ENCODE measurements around the gene RABGGTB.
"Not testable (repeated sequence)": the region's sequence is repeated elsewhere in the genome, so short reads cannot be mapped to it uniquely, and the experiment has no call there.

The RABGGTB gene

DNA sequence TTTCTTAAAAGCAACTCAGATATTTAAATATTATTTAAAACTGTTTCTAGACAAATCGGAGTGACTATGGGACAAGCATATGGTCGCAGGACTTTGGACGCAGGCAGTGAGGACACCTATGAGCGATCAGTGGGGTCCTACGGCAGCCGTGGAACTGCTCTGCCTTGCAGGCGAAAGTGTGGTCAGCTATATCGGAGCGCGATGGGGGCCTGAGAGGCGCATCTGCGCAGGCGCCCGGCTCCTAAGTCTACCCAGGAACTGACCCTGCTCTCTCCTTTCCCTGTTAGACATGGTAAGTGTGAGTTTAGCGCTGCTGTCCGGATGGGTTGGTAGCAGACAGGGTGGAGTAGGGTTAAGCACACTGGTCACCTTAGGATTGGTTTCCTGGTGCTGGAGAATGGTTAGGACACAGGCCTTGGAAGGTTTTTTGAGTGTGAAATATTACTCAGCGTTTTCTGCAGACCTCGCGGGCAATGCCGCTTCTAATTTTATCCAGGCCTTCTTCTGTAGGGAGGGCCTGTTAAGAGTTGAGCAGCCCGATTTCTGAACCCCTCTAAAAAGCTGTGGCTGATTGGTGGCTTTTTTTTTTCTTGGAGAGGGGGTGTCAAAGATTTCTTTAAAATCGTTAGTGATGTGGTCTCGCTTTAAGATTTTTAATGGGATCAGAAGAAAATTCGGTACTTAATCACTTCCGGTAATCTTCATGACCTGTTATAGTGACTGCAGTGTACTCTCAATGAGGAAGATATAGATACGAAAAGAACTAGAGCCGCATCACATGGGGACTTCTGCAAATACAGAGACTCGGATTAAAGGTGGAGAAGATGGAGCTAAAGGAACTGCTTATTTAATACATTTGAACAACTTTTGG, at the start of gene RABGGTB:
TSS of gene RABGGTB (plus strand) at position 274 of the 871 bp plus-strand sequence. CDS start at position 290, 16 bp downstream.
- ATAC-seq, result peak; percentile 93 to 96

- no peak for ATAC-seq
Measured at GRCh38 chr1:75742047-75742625, 43.9 kb upstream of the RABGGTB start.

- peak in 1 of 2 donors; percentile 10 for ATAC-seq
Measured at GRCh38 chr1:75745276-75745675, 40.8 kb upstream of the RABGGTB start.

DNA sequence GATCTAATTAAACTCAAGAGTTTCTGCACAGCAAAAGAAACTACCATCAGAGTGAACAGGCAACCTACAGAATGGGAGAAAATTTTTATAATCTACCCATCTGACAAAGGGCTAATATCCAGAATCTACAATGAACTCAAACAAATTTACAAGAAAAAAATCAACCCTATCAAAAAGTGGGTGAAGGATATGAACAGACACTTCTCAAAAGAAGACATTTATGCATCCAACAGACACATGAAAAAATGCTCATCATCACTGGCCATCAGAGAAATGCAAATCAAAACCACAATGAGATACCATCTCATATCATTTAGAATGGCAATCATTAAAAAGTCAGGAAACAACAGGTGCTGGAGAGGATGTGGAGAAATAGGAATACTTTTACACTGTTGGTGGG, 28.8 kb upstream of the RABGGTB start:
- ATAC-seq, result not testable (repeated sequence)

DNA sequence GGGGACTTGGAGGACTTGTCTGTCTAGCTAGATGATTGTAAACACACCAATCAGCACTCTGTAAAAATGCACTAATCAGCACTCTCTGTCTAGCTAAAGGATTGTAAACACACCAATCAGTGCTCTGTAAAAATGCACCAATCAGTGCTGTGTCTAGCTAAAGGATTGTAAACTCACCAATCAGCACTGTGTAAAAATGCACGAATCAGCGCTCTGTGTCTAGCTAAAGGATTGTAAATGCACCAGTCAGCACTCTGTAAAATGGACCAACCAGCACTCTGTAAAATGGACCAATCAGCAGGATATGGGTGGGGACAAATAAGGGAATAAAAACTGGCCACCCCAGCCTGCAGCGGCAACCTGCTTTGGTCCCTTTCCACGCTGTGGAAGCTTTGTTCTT, 27.5 kb upstream of the RABGGTB start:
- not testable (repeated sequence) for ATAC-seq

- ATAC-seq, result no peak
Measured at GRCh38 chr1:75764057-75764655, 21.9 kb upstream of the RABGGTB start.

DNA sequence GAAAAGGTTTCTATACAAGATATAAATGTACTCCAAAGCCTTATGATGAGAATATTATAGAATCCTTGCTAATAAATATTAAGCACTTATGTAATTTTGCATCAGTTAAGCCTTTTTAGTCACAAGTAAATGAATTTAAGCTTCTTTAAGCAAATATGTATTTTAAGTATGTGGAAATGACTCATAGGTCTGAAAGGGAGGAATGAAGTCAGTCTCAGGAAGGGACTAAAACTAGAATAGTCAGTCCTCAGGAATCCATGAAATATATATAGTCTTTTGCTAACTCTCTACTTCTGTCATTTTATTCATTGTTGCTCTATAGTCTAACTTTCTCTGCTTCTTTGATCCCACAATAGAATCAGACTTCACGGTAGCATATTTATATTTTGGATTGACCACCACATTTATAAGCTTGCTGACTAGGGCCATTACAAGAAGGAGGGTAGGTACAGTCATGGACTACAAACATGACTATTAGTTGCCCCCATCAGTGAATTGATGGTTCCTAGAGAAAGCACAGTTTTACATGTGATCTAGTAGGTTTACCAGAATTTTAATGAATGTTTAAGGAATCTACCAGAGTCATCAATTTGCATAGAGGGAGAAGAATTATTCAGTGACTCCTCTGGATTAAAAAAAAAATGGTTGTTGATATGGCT, 20.2 kb upstream of the RABGGTB start:
- ATAC-seq, result no peak

DNA sequence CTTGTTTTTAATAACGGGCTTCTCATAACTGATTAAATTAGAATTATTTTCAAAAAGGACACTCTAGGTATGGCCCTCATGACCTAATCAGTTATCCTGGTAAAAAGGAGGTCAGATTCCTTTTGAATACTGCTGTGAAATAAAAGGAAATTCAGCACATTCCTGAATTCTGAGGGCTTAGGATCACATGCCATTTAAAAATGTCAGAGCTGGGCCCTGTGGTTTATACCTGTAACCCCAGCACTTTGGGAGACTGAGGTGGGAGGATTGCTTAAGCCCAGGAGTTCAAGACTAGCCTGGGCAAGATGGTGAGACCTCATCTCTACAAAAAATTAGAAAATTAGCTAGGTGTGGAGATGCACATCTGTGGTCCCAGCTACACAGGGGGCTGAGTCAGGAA, 18.0 kb upstream of the RABGGTB start:
- no peak for ATAC-seq

GRCh38 chr1:75770761-75771160, 15.3 kb upstream of the RABGGTB start:
- no peak for ATAC-seq

DNA sequence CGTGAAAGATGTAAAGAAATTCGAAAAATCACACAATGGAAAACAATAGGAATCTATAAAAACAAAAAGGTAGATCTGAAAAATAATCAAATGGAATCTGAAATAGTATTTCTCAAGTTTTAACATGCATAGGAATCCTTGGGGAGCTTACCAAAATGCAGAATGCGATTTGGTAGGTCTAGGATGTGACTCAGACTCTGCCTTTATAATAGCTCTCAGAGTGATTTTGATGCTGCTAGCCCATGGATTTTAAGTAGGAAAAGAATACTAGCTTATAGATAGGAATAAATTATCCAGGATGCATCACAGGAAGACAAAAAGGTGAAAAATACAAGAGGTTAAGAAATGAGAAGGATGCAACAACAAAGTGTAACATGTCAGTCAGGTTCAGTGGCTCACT, 14.1 kb upstream of the RABGGTB start:
- ATAC-seq, result no peak

GRCh38 chr1:75777812-75778211, 8.2 kb upstream of the RABGGTB start:
- not testable (repeated sequence) for ATAC-seq

DNA sequence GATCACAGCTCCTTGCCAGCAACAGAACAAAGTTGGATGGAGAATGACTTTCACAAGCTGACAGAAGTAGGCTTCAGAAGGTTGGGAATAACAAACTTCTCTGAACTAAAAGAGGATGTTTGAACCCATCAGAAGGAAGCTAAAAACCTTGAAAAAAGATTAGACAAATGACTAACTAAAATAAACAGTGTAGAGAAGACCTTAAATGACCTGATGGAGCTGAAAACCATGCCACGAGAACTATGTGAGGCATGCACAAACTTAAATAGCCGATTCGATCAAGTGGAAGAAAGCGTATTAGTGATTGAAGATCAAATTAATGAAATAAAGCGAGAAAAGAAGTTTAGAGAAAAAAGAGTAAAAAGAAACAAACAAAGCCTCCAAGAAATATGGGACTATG, 7.4 kb upstream of the RABGGTB start:
- not testable (repeated sequence) for ATAC-seq

GRCh38 chr1:75780183-75780582, 5.9 kb upstream of the RABGGTB start:
- not testable (repeated sequence) for ATAC-seq

DNA sequence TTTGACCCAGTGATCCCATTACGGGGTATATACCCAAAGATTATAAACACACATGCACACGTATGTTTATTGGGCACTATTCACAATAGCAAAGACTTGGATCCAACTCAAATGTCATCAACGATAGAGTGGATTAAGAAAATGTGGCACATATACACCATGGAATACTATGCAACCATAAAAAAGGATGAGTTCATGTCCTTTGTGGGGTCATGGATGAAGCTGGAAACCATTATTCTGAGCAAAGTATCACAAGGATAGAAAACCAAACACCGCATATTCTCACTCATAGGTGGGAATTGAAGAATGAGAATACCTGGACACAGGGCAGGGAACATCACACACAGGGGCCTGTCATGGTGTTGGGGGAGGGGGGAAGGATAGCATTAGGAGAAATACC, 2.1 kb upstream of the RABGGTB start:
- not testable (repeated sequence) for ATAC-seq

GRCh38 chr1:75785320-75785982, 605 bp upstream of the RABGGTB start:
- ATAC-seq, result peak in 1 of 2 donors; percentile 2

- no peak for ATAC-seq
Measured at GRCh38 chr1:75786901-75787493, 941 bp downstream of the RABGGTB start.

GRCh38 chr1:75787524-75787923, 1.5 kb downstream of the RABGGTB start:
- ATAC-seq, result no peak

DNA sequence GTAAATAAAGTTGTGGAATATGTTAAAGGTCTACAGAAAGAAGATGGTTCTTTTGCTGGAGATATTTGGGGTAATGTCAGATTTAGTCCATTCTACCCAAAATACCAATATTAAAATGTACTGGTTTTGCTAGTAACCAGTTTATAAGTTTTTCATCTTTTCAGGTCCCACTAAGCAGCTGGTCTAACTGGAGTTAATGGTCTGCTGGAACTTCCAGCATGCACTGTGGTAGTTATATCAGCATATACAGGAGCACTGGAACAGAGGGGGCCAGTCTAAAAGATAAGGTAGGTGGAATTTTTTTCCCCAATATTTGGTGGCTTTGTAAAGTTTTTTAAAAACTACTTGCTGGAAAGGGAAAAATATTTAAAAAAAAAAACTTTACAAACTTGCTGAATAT, 3.9 kb downstream of the RABGGTB start:
- no peak for ATAC-seq

DNA sequence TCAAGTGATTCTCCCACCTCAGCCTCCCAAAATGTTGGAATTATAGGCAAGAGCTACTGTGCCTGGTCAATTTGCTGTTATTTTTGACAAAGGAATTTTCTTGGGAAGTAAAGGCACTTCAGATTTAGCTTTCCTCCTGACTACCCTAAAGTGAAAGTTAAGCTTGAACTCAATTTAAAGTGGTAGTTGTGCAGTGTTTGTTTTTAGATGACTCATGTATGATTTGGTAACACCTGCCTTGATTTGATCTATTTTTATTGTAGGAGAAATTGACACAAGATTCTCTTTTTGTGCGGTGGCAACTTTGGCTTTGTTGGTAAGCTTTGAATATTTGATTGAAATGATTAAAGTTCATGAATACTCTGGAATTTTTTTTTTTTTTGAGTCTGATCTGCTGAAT, 5.0 kb downstream of the RABGGTB start:
- ATAC-seq, result no peak

DNA sequence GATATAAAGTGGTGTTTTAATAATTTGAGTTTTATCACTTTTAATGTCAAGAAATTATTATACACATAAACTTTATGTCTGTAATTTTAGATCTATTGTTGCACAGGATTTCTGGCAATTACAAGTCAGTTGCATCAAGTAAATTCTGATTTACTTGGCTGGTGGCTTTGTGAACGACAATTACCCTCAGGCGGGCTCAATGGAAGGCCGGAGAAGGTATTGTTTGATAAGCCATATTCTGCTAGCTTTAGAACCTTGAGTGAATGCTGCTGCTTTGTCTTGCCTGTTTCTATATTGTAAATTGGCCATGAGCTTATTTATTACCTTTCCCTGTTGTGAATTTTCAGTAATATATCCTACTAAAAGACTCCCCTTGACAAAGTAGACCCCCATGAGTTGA, 6.0 kb downstream of the RABGGTB start:
- no peak for ATAC-seq

DNA sequence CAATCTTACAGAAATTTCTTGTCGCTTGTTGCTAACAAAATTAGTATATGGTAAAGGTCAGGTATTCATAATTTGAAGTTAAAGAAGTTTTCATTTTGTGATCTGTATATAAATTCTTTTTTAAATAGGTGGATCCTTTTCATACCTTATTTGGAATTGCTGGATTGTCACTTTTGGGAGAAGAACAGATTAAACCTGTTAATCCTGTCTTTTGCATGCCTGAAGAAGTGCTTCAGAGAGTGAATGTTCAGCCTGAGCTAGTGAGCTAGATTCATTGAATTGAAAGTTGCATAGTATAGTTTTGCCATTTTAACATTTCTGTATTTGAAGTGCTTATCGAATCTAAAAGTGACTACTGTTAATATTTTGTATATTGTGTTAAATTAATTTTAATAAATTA, 8.3 kb downstream of the RABGGTB start:
- ATAC-seq, result no peak

DNA sequence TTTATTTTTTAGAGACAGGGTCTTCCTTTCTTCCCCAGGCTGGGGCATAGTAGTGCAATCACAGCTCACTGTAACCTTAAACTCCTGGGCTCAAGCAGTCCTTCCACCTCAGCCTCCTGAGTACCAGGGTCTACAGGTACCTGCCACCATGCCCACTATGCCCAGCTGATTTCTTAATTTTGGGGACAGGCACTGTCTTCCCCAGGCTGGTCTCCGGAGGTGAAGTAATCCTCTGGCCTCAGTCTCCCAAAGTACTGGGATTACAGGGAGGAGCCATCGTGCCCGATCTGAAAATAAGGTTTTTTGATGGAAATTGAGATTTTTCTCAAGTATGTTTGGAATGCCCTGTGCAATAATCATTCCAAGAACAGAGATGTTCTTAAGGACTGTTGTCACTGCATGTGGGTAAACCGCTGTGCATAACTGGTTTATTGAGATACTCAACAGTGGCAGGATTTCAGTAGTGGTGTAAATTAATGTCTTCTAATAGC, 9.7 kb downstream of the RABGGTB start:
- no peak for ATAC-seq
